Measurements from ENCODE around the gene PEX26. TPM values are rescaled to one million over a fixed set of nuclear protein-coding genes. Genes with fewer than 3 reads are reported as not detected.
"Not testable (repeated sequence)": the region's sequence is repeated elsewhere in the genome, so short reads cannot be mapped to it uniquely, and the experiment has no call there.

PEX26 gene
- total RNA-seq, 1 experiment from 2014 or later, result 46.1 TPM

DNA sequence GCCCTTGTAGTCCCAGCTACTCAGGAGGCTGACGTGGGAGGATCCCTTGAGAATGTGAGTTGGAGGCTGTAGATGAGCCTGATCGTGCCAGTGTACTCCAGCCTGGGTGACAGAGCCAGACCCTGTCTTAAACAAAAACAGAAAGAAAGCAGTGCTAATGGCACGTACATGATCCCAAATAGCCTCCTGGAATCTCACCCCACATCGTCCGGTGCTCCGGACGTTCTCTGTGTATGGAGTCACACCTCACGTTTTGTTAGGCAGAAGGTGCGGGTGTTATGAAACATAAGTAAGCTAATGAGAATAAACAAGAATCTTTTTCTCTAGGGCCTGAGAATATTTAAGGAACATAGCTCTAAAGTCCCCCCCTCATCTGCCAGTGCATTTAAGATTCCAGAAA is 29.7 kb upstream of the PEX26 start:
- CTCF ChIA-PET, result interaction anchor here (0.7 kb wide), 1 partner anchor 377 kb away, joined by 3 read pairs; no protein-coding TSS in a partner anchor
- H3K4me1 Mint-ChIP-seq (ENCODE audit: low read depth, unreplicated experiment), result peaks cover 11% of the 10 kb centered on the region
- H3K27ac Mint-ChIP-seq (ENCODE audit: unreplicated experiment), result no peak overlapping the region
- no TSS peak for BruUV-seq (replicated peaks)
- DNase-seq, result no peak
- no peaks in the 10 kb centered on the region for H3K9me3 Mint-ChIP-seq (ENCODE audit: low read depth, unreplicated experiment)
- no peak overlapping the region for H3K4me3 Mint-ChIP-seq (ENCODE audit: low read depth, unreplicated experiment)
- intact Hi-C loops (cut with micrococcal nuclease; ENCODE audit: unreplicated experiment), result no loop called here
- no peaks in the 10 kb centered on the region for H3K27me3 Mint-ChIP-seq (ENCODE audit: unreplicated experiment)
- TF ChIP-seq, protein P1, sequence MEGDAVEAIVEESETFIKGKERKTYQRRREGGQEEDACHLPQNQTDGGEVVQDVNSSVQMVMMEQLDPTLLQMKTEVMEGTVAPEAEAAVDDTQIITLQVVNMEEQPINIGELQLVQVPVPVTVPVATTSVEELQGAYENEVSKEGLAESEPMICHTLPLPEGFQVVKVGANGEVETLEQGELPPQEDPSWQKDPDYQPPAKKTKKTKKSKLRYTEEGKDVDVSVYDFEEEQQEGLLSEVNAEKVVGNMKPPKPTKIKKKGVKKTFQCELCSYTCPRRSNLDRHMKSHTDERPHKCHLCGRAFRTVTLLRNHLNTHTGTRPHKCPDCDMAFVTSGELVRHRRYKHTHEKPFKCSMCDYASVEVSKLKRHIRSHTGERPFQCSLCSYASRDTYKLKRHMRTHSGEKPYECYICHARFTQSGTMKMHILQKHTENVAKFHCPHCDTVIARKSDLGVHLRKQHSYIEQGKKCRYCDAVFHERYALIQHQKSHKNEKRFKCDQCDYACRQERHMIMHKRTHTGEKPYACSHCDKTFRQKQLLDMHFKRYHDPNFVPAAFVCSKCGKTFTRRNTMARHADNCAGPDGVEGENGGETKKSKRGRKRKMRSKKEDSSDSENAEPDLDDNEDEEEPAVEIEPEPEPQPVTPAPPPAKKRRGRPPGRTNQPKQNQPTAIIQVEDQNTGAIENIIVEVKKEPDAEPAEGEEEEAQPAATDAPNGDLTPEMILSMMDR (IDR thresholded peaks at IDR 0.05; ENCODE audit: unreplicated experiment), result no peak
- no peaks in the 10 kb centered on the region for H3K36me3 Mint-ChIP-seq (ENCODE audit: insufficient read depth, unreplicated experiment)

GRCh38 chr22:18048441-18048898 is 29.3 kb upstream of the PEX26 start:
- no peaks in the 10 kb centered on the region for H3K9me3 Mint-ChIP-seq (ENCODE audit: low read depth, unreplicated experiment)
- H3K36me3 Mint-ChIP-seq (ENCODE audit: insufficient read depth, unreplicated experiment), result no peaks in the 10 kb centered on the region
- H3K27me3 Mint-ChIP-seq (ENCODE audit: unreplicated experiment), result no peaks in the 10 kb centered on the region
- no TSS peak for BruUV-seq (replicated peaks)
- no peak for DNase-seq
- TF ChIP-seq, protein P1 (IDR thresholded peaks at IDR 0.05; ENCODE audit: unreplicated experiment), result no peak
- H3K27ac Mint-ChIP-seq (ENCODE audit: unreplicated experiment), result no peak overlapping the region
- peaks cover 11% of the 10 kb centered on the region for H3K4me1 Mint-ChIP-seq (ENCODE audit: low read depth, unreplicated experiment)
- CTCF ChIA-PET, result interaction anchor here (0.7 kb wide), 1 partner anchor 378 kb away, joined by 3 read pairs; no protein-coding TSS in a partner anchor
- no peak overlapping the region for H3K4me3 Mint-ChIP-seq (ENCODE audit: low read depth, unreplicated experiment)
- intact Hi-C loops (cut with micrococcal nuclease; ENCODE audit: unreplicated experiment), result no loop called here

- intact Hi-C loops (cut with micrococcal nuclease; ENCODE audit: unreplicated experiment), result no loop called here
- no peak overlapping the region for H3K27ac Mint-ChIP-seq (ENCODE audit: unreplicated experiment)
- CTCF ChIA-PET, result interaction anchor here (0.6 kb wide), 1 partner anchor 979 kb away, joined by 4 read pairs; no protein-coding TSS in a partner anchor
- H3K36me3 Mint-ChIP-seq (ENCODE audit: insufficient read depth, unreplicated experiment), result no peaks in the 10 kb centered on the region
- BruUV-seq (replicated peaks), result no TSS peak
- H3K27me3 Mint-ChIP-seq (ENCODE audit: unreplicated experiment), result no peaks in the 10 kb centered on the region
- TF ChIP-seq, protein P1 (IDR thresholded peaks at IDR 0.05; ENCODE audit: unreplicated experiment), result no peak
- DNase-seq, result no peak
- H3K4me1 Mint-ChIP-seq (ENCODE audit: low read depth, unreplicated experiment), result peaks cover 11% of the 10 kb centered on the region
- H3K9me3 Mint-ChIP-seq (ENCODE audit: low read depth, unreplicated experiment), result no peaks in the 10 kb centered on the region
- no peak overlapping the region for H3K4me3 Mint-ChIP-seq (ENCODE audit: low read depth, unreplicated experiment)
These were observed 27.7 kb upstream of the PEX26 start for GRCh38 chr22:18050065-18050464.

DNA sequence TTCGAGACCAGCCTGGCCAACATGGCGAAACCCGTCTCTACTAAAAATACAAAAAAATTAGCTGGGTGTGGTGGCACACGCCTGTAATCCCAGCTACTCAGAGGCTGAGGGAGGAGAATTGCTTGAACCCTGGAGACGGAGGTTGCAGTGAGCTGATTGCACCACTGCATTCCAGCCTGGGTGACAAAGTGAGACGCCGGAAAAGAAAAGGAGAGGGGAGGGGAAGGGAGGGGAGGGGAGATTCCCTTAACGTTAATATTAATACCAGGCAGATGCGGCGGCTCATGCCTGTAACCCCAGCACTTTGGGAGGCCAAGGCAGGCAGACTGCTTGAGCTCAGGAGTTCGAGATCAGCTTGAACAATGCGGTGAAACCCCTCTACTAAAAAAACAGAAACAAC is 26.7 kb upstream of the PEX26 start:
- H3K36me3 Mint-ChIP-seq (ENCODE audit: insufficient read depth, unreplicated experiment); BruUV-seq (replicated peaks); H3K9me3 Mint-ChIP-seq (ENCODE audit: low read depth, unreplicated experiment); CTCF ChIA-PET; DNase-seq; H3K27me3 Mint-ChIP-seq (ENCODE audit: unreplicated experiment); H3K27ac Mint-ChIP-seq (ENCODE audit: unreplicated experiment); H3K4me3 Mint-ChIP-seq (ENCODE audit: low read depth, unreplicated experiment); intact Hi-C loops (cut with micrococcal nuclease; ENCODE audit: unreplicated experiment): not testable (repeated sequence)
- H3K4me1 Mint-ChIP-seq (ENCODE audit: low read depth, unreplicated experiment), result peaks cover 19% of the 10 kb centered on the region

- H3K4me1 Mint-ChIP-seq (ENCODE audit: low read depth, unreplicated experiment), result peaks cover 40% of the 10 kb centered on the region
- DNase-seq; intact Hi-C loops (cut with micrococcal nuclease; ENCODE audit: unreplicated experiment); H3K4me3 Mint-ChIP-seq (ENCODE audit: low read depth, unreplicated experiment); H3K27ac Mint-ChIP-seq (ENCODE audit: unreplicated experiment); CTCF ChIA-PET; H3K27me3 Mint-ChIP-seq (ENCODE audit: unreplicated experiment); H3K9me3 Mint-ChIP-seq (ENCODE audit: low read depth, unreplicated experiment); H3K36me3 Mint-ChIP-seq (ENCODE audit: insufficient read depth, unreplicated experiment); BruUV-seq (replicated peaks): not testable (repeated sequence)
These were observed 24.4 kb upstream of the PEX26 start for GRCh38 chr22:18053216-18053946.

Data from Calu3 (cell line).